ENCODE measurements around the gene EDAR. TPM values are rescaled to one million over a fixed set of nuclear protein-coding genes. Genes with fewer than 3 reads are reported as not detected.

EDAR gene
- total and polyA plus RNA-seq, 2 of the 4 experiments (the other 2 are of a cell fraction): not detected

GRCh38 chr2:108852375-108852774 lies 136.6 kb downstream of the EDAR start:
- 100% methylated on average over 1 of the region's 3 CpGs; no CpG with 5 or more reads in 1 of the 2 experiments for WGBS, 2 experiments (ENCODE audit: extremely low coverage in 2 of 2, insufficient read length in 1 of 2)
- Histone ChIP-seq H3K23ac (ENCODE audit: low read depth, low read length) (no peak overlapping the region), H2BK20ac (ENCODE audit: low read depth, low read length) (no peak overlapping the region), H3K79me1 (ENCODE audit: low read depth in 1 of 2, low read length in 2 of 2) (no peaks in the 10 kb centered on the region), H3K4me3 (ENCODE audit: insufficient read depth, low read depth, low read length) (no peak overlapping the region), H4K5ac (ENCODE audit: low read depth, low read length) (no peak overlapping the region), H3K18ac (ENCODE audit: low read depth, low read length) (no peak overlapping the region), H2BK120ac (ENCODE audit: low read depth, low read length) (no peak overlapping the region), H3K14ac (replicated peaks; ENCODE audit: low read depth, low read length) (no peak overlapping the region), H2AFZ (replicated peaks; ENCODE audit: low read length, poor library complexity) (no peak overlapping the region), H4K20me1 (ENCODE audit: insufficient read depth, low read length) (no peaks in the 10 kb centered on the region), H2AK5ac (ENCODE audit: low read depth, low read length) (no peak overlapping the region), H2BK5ac (ENCODE audit: low read depth, low read length, poor library complexity, severe bottlenecking) (no peak overlapping the region), H3K4me1 (ENCODE audit: control insufficient read depth, insufficient read depth, low read length) (no peaks in the 10 kb centered on the region), H4K91ac (ENCODE audit: insufficient read depth, low read depth, low read length) (no peak overlapping the region), H3K27ac (ENCODE audit: insufficient read depth, low read length) (no peak overlapping the region), H3K4me2 (ENCODE audit: low read depth, low read length) (no peak overlapping the region), H3K56ac (ENCODE audit: extremely low read depth, insufficient read depth, low read length) (no peak overlapping the region), H4K8ac (ENCODE audit: low read depth in 2 of 2, low read length in 2 of 2) (no peak overlapping the region), H2AK9ac (replicated peaks; ENCODE audit: low read depth, low read length, poor library complexity) (no peak overlapping the region), H3K36me3 (ENCODE audit: control insufficient read depth, insufficient read depth, low read length) (no peaks in the 10 kb centered on the region; the same call in 1 of the 2 replicates), H3K27me3 (ENCODE audit: control insufficient read depth, insufficient read depth, low read length) (no peaks in the 10 kb centered on the region), H2BK15ac (ENCODE audit: low read depth, low read length) (no peak overlapping the region), H3K4ac (ENCODE audit: low read depth, low read length) (no peak overlapping the region), H3K9me1 (ENCODE audit: insufficient read depth, low read length) (0 out of 2 replicates have a peak, but pooled peaks cover 2% of the 10 kb centered on the region), H3K9ac (ENCODE audit: low read depth, low read length) (no peak overlapping the region), H3K9me3 (ENCODE audit: control insufficient read depth, insufficient read depth, low read length) (no peaks in the 10 kb centered on the region)
- POLR2A ChIA-PET (ENCODE audit: unreplicated experiment): no interaction called here
- TF ChIP-seq NFE2L2 (IDR thresholded peaks at IDR 0.05; ENCODE audit: low read depth, low read length): no peak
- CTCF ChIA-PET: no interaction called here
- no peak for DNase-seq
- in situ Hi-C loops (cut with MboI; ENCODE audit: low sequenced_read_pairs): no loop called here
- intact Hi-C loops (cut with micrococcal nuclease): no loop called here
- no peak for ATAC-seq (ENCODE audit: low read depth)
- no TSS peak for BruUV-seq (replicated peaks)
- dilution Hi-C loops (cut with HindIII; ENCODE audit: low sequenced_read_pairs, unreplicated experiment): no loop called here

All from IMR-90 (cell line).